Right atrium auricular region (tissue), 2 donors: ENCODE results near the gene DACT2. TPM values are rescaled to one million over a fixed set of nuclear protein-coding genes. Genes with fewer than 3 reads are reported as not detected.

Experiments
- DNase-seq: peaks from one replicate; pipeline ENCODE4 v3.0.0-alpha.2; 2019; ENCODE audit warnings: low spot score
- H3K27ac ChIP-seq, 2 donors: fragments of 200-600 bp; sonication (generic); 1 replicate in 1 of 2; 2 replicates in 1 of 2; pipeline ENCODE4 v1.5.1; 2016 to 2019
- H3K27me3 ChIP-seq, 2 donors: fragments of 200-600 bp; sonication (generic); one replicate each; pipeline versions ENCODE4 v1.5.1 to v1.6.0; 2017 to 2019
- H3K36me3 ChIP-seq: fragments of 200-600 bp; sonication (generic); one replicate; pipeline ENCODE4 v1.5.1; 2016
- H3K4me1 ChIP-seq, 2 donors: fragments of 200-600 bp; sonication (generic); one replicate each; pipeline versions ENCODE4 v1.5.1 to v1.6.0; 2017 to 2019
- H3K4me3 ChIP-seq, 2 donors: fragments of 200-600 bp; sonication (generic); 1 replicate in 1 of 2; 2 replicates in 1 of 2; pipeline ENCODE4 v1.5.1; 2017 to 2019; ENCODE audit warnings: mild to moderate bottlenecking in 1 of 2, moderate library complexity in 1 of 2
- H3K9me3 ChIP-seq, 2 donors: fragments of 200-600 bp; sonication (generic); one replicate each; pipeline ENCODE4 v1.5.1; 2019
- CTCF ChIP-seq, 2 donors: fragments of 200-600 bp; sonication (generic); IDR thresholded peaks; one replicate each; pipeline ENCODE4 v1.5.1; 2019; ENCODE audit warnings: antibody characterized with exemption in 2 of 2
- total RNA-seq, 2 donors: library from RNA; depleted of rRNA; stranded (reverse); fragments of >200 nt; gene quantifications; one replicate each; pipeline ENCODE4 v1.1.0, GENCODE V29; 2016

Gene DACT2
- total RNA-seq, 2 donors from 2014 or later: 1.5 to 2.0 TPM

DNA sequence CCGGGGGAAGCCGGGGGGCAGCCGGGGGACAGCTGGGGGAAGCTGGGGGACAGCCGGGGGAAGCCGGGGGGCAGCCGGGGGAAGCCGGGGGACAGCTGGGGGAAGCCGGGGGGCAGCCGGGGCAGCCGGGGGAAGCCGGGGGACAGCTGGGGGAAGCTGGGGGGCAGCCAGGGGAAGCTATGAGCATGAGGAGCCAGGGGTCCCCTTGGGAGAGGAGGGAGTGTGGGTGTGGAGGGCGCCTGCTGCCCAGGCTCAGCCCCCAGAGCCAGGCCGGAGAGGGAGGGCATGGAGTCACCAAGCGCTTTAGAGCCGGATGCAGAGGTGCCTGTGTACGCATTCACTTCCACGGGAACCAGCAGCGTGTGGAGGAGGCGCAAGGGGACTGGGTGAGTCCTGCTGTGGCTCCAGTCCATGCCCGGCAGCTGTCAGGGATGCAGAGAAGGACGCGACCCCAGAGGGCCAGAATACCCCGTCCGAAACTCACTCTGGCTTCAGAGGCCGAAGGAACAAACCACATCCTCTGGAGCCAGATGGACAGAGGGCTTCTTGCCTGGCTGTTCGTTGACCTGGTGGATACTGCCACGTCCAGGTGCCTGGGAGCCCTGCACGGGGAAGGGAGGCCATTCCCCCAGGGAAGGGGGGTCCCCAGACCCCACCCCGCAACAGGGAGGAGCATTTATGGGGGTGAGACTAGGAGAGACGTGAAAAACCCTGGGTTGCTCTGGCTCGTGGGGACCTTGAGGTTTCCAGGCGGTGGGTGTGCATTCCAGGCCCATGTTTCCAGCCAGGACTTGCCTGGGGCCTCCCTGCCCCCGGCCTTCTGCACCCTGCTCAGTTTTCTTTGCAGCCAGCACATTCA lies 26.5 kb upstream of the DACT2 start:
- DNase-seq: no peak
- Histone ChIP-seq H3K9me3 (peaks cover 0 to 5% of the 10 kb centered on the region in 2 donors), H3K36me3 (no peaks in the 10 kb centered on the region), H3K4me1 (no peaks in the 10 kb centered on the region), H3K27me3 (no peaks in the 10 kb centered on the region), H3K27ac (no peak overlapping the region), H3K4me3 (no peak overlapping the region)
- TF ChIP-seq CTCF (IDR thresholded peaks at IDR 0.05): no peak

DNA sequence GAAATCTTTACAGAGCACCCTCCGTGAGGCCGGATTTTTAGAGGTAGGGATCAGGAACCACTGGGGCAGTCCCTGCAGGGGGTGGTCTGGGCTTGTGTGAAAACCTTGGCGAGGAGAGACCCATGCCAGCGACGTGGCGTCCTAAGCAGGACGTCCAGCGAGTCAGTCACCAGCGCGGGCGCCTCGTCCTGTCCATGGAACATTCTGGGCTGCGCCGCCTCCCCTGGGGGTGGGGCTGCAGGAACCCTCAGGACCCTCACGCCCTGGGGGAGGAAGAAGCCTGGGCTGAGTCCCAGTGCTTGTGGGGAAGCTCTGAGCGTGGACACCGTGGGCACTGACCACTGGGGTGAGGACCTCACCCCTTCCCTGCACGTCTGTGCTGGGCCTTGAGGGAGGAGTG lies 25.7 kb upstream of the DACT2 start:
- TF ChIP-seq CTCF (IDR thresholded peaks at IDR 0.05): no peak
- H3K4me3 ChIP-seq: no peak overlapping the region
- no peak overlapping the region for H3K27ac ChIP-seq
- no peak for DNase-seq
- no peaks in the 10 kb centered on the region for H3K36me3 ChIP-seq
- no peaks in the 10 kb centered on the region for H3K27me3 ChIP-seq
- H3K9me3 ChIP-seq: no peaks in the 10 kb centered on the region
- H3K4me1 ChIP-seq: no peaks in the 10 kb centered on the region

DNA sequence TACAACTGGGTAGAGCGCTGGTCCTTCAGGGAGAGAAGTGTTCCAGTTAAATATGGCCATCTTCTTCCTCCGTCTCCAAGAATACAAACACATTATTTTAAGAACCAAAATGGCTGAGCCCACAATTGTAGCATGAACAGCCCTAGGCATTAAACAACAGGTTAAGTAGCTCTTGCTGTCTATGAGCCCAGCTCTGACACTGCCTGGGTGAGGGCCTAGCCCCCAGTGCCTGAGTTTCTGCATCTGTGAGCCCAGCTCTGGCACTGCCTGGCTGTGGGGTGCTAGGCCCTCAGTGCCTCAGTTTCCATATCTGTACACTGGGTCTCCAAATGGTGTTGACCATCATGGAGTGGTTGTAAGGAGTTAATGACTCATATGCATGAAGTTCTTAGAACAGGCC lies 24.8 kb upstream of the DACT2 start:
- no peak for DNase-seq
- no peaks in the 10 kb centered on the region for H3K27me3 ChIP-seq
- H3K9me3 ChIP-seq: no peaks in the 10 kb centered on the region
- TF ChIP-seq CTCF (IDR thresholded peaks at IDR 0.05): no peak
- H3K4me1 ChIP-seq: no peaks in the 10 kb centered on the region
- no peak overlapping the region for H3K4me3 ChIP-seq
- no peaks in the 10 kb centered on the region for H3K36me3 ChIP-seq
- H3K27ac ChIP-seq: no peak overlapping the region

DNA sequence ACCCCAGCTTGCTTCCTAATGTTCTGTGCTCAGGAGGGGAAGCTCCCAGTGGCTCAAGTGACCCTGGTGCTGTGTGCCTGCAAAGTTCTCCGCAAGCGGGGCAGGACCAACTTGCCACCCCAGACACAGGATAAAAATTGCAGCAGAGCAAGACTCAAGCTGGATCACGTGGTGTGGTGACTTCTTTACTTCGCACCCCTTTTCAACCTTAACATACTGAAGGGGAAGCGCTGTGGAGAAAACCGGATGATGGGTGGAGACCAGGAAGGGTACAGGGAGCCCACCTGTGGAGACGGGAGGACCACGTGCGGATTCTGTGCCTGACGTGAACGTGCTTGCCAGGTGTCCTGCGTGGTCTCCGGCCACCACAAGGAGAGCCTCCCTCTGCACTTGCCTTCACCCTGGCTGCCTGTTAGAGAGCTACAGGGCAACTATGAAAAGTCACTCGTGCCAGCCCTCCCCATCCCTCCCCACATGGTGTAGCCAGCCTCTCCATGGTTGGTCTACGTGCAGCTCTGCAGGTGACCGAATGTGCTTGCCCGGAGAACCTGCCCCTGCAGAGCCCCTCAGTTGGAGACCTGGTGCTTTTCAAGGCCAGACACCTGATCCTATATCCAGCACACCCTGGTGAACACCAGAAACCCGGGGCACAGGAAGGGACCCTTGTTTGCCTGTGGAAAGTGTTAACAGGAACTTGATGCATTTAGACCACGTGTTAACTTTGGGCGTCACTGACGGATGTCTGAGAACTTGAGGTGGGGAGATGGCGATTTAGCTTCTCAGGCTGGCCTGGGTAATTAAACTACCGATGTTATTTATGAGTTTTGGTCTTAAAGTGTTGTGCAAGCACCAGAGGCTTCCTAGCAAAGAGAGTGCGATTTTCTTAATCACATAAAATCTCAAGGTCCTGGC lies 23.9 kb upstream of the DACT2 start:
- no peak for TF ChIP-seq CTCF (IDR thresholded peaks at IDR 0.05)
- no peak overlapping the region for H3K4me3 ChIP-seq
- no peak for DNase-seq
- H3K9me3 ChIP-seq: no peaks in the 10 kb centered on the region
- H3K4me1 ChIP-seq: no peaks in the 10 kb centered on the region
- no peaks in the 10 kb centered on the region for H3K36me3 ChIP-seq
- no peaks in the 10 kb centered on the region for H3K27me3 ChIP-seq
- no peak overlapping the region for H3K27ac ChIP-seq

DNA sequence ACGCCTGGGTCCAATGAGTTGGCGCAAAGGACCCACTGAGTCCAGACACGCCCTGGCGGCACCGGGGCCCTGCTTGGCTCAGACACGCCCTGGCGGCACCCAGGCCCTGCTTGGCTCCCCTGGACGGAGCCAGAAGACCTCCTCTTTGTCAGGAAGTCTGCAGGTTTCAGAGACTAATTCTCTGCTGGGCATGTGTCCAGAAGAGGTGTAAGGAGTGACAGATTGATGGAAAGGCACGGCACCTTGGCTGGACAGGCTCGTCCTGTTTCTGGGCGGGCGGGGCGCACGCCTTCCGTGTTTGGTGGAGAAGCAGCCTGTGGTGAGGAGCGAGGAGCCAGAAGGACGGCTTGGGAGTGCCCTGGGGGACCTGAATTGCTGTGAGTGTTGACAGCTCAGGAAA lies 23.1 kb upstream of the DACT2 start:
- Histone ChIP-seq H3K27me3 (no peaks in the 10 kb centered on the region), H3K4me1 (no peaks in the 10 kb centered on the region), H3K9me3 (no peaks in the 10 kb centered on the region), H3K4me3 (no peak overlapping the region), H3K27ac (no peak overlapping the region), H3K36me3 (no peaks in the 10 kb centered on the region)
- no peak for DNase-seq
- no peak for TF ChIP-seq CTCF (IDR thresholded peaks at IDR 0.05)
